HG03064 (cell line): ENCODE data around the gene MRC2.
"Not testable (repeated sequence)": the region's sequence is repeated elsewhere in the genome, so short reads cannot be mapped to it uniquely, and the experiment has no call there.

ENCODE experiments used
- ATAC-seq: cut with Tn5 transposase; IDR thresholded peaks from one replicate; pipeline ENCODE4 v1.9.1; 2021; ENCODE audit warnings: low read depth; ENCODE audit not compliant: unreplicated experiment

MRC2 gene

GRCh38 chr17:62696726-62697490 is 69.4 kb downstream of the MRC2 start:
- no peak for ATAC-seq

GRCh38 chr17:62698459-62698858 is 71.0 kb downstream of the MRC2 start:
- ATAC-seq, result not testable (repeated sequence)

DNA sequence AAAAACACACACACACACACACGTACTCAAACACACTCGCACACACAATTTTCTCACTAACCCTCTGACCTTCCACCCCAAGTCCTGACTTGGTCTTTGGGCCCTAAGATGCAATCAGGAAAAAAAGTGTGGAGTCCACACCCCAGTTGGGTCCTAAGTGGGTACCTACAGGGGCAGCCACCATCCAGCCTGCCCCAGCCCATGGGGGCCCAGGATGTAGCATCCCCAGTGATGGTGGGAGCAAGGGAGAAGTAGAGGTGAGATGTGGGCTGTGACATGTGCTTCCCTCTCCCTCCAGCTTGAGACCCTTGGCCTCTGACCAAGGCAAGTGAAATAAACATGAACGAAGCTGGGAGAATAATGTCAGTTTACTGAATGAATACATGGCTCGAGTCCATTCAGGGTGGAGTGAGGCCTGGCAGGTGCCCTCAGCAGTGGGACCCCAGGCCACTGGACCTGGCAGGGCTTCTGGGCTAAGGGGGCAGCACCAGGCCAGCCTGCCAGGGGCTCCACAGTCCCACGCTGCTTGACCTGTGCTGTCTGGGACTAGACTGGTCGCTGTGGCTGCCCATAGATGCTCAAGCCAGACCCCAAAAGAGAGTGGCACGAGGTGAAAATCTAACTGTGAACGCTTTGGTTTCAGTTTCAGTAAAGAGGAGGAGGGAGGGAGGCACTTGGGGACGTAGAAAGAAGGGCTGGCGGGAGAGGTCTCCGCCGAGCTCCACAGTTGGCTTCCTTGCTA is 73.7 kb downstream of the MRC2 start:
- ATAC-seq, result no peak

DNA sequence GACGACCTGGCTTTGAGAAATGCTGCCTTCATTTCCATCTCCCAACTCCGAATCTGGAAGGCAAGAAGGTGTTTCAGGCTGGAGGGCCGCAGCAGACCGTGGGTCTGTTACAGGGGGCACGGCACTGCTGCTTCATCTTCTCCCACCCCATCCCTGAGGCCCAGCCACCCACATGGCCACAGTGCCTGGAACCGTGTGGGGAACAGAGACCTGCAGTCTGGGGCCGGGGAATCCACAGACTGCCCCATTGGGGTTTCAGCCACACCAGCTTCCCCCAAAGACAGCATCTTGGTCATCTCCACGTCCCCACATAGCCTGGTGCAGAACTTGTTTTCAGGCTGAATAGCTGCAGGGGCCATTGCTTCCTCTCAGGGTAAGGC is 74.2 kb downstream of the MRC2 start:
- ATAC-seq, result no peak

DNA sequence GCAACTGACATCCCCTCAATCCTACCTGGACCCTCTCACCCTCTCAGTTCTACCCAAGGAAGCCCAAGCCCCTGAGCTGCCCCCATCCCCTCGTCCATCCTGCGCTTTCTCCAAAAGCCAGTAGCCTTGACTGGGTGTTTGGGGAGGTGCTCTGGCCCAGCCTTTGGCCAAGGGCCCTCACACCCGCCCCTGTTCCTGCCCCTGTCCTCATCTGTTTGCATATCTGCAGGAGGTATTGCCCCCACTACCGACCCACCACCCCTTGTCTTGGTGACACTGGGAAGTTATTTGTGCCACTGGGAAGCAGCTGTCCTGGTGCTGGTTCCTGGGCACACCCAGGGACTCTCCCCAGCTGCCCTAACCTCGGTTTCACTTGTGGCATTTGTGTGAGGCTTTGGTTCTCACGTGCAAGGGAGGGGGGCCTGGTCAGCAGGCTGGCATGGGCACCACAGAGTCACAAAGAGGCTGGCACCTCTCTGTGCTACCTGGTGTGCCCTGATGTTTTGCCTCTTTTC is 75.3 kb downstream of the MRC2 start:
- no peak for ATAC-seq

DNA sequence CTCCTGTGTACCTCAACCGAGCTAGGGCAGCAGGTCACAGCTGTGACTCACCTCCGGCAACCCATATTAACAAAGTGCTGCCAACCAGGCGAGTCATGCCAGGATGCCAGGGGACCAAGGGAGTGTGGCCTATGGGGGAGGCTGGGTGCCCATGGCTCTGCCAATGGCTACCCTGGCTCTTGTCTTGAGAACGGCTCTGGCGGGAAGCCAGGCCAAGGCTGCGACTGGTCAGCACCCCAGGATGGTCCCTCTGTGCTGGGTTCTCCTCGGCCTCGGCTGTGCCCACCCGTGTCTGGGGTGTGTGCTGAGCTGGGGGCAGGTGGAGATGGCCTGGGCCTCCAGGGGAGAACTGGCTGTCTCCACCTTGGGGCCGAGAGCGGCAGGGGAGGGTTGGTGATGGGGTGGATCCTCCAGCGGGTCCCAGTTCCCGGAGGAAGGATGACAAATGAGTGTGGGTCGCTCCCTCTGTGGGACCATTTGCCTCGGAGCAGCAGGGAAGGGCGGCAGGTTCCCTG is 75.8 kb downstream of the MRC2 start:
- ATAC-seq, result no peak

GRCh38 chr17:62703776-62704380 is 76.4 kb downstream of the MRC2 start:
- peak; percentile 90 for ATAC-seq

- peak; percentile 10 for ATAC-seq
Measured at GRCh38 chr17:62704381-62704971, 77.0 kb downstream of the MRC2 start.

DNA sequence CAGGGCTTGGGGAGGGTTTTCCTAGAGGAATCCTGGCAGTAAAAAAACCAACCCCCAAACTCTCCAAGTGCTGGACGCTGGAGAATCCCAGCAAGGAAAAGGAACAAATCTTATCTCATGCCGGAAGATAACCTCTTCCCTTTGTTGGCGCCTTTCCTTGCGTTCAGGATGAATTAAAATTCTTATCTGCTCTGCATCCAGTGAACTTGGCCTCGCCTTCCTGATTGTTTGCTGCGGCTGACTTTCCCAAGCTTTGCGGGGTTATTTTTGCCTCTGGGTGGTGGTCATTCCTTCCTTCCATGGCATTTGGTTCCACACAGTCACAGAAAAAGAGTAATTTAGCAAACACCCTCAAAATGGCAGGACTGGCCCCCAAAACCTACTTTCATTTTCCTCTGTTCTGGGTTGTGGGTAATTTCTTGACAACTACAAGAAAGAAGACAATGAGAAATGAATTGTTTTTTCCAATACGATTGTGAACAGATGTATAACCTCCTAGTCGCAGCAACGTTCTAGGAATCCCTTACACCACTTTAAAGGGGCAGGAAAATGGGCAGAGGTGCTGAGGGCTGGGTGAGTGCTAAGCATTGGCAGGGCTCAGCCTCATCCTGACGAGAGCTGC is 77.8 kb downstream of the MRC2 start:
- no peak for ATAC-seq

- no peak for ATAC-seq
Measured at GRCh38 chr17:62705778-62706597, 78.5 kb downstream of the MRC2 start.

DNA sequence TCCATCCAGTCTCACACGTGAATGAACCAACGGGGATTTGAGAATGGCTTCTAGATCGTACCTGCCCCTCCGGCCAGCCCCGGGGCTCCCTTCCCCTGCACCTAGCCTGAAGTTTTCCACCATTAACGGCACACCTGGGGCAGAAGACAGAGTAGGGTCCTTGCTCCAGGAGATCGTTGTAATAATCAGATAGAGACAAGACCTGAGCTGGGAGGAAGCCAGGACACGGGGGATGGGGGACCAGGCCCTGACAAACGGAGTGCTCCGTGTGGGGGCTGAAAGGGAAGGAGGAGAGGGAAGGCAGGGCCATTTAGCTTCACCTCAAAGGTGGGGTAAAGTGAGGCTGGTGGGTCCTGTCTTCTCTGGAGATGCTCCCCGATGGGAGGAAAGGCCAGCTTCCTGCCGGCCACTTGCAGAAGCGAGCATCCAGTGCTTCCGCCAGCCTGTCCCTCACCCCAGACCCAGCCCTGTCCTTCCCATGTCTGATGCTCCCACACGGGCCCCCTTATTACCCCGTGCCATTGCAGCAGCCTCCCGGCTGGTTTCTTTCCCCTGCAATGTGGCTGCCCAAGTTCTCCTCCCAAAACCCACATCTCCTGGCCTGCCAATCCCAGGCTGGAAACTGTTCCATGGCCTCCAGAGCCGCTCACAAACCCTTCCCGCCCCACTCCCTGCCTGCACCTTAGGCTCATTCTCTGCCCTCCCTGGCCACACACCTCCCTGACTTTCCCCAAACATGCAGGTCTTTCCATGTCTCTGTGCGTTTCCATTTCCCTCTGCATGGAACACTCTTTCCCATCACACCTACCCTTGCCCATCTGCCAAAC is 79.3 kb downstream of the MRC2 start:
- ATAC-seq, result no peak

- no peak for ATAC-seq
Measured at GRCh38 chr17:62707425-62707739, 79.9 kb downstream of the MRC2 start.

DNA sequence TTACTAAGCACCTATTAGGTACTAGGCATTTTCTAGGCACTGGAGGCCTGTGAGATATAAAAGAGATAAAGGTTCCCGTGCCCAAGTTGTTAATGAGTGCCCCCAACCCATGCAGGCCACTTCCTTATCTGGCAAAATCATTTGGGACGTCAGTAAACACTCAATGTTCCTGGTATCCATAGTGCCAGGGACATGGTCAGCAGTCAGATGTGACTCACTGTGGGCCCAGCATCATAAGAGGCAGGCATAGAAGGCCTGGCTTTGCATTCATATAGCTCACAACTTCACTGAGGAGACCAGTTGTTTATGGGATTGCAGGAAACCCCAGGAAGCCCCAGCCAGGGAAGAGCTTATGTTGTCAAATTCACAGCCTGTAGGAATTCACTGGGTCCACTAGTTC is 81.1 kb downstream of the MRC2 start:
- no peak for ATAC-seq

DNA sequence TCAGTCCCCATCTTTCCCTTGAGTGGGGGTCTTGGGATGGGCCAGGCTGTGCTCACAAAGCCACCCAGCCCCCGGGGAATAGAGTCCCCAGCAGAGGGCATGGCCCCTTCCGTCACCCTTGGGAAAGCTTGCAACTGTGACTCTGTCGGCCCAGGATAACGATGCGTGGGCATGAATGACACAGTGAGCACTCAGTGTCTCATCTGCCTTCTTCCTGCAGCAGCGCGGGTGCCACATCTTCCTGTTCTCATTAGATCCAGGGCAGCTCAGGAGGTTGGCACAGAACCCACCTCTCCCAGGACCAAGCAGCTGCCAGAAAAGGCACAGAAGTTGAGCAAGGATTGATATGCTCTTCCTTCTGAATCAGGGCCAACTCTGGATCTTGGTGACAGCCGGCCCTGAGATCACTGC is 84.7 kb downstream of the MRC2 start:
- ATAC-seq, result no peak

DNA sequence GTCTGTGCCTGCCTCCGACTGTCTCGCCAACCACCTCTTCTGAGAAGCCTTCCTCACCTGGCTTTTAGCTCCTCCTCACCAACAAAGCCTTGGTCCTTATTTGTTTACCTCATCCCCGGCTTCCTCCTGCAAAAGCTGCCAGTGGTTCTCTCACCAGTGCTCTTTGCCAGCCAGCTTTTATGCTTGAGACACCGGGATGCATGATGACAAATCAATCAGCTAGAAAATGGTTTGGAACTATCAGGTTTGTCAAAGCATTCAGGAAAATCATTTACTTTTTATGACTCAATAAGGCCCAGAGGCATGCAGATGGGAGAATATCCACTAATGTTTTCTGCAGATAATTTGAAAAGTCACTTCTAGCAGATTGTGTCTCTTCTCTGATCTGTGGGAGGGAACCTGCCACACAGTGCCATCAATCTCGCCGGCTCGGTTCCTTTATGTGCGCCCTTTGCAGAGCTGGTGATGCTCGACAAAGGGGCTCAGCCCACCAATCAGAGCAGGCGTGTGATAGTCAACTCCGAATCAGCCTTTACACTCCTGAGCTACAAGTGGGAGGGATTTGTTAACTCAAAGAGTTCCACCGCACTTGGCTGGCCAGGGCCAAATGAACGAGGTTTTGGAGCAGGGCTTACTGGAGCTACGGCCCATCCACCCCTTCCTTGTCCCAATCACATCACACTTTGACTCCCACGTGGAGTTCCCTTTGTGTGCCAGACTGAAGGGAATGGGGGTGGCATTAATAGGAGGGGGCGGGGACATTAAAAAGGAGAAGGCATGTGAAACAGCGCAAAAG is 85.8 kb downstream of the MRC2 start:
- no peak for ATAC-seq

DNA sequence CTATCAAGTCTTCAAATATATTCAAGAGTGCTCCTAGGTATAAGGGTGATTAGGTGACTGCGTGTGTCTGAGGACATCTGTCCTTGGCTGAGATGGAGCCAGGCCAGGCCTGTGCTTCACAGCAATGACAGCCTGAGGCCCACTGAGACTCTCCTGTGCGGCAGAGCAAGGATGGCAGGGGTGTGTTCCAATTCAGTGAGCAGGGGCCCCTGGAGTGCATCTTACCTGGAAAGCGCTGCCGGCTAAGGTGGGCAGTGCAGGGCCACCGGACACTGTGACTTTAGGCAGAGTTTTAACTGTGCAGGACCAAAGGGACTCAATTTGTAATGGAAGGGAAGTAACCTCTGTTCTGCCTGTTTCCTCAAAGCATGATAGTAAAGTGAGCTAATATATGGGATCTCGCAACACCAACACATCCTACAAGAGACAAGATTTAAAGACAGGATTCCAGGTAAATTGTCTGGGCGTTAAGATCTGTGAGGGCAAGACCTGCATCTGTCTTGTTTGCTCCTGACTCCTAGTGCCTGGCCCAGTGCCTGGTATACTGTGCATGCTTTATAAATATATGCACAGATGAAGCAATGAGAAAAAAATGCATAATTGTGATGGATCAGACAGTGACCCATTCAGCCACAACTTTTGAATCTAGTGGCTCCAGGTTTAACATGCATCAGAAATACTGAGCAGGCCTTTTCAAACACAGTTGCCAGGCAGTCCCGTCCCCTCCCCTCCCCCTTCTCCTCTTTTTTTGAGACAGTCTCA is 86.7 kb downstream of the MRC2 start:
- no peak for ATAC-seq

DNA sequence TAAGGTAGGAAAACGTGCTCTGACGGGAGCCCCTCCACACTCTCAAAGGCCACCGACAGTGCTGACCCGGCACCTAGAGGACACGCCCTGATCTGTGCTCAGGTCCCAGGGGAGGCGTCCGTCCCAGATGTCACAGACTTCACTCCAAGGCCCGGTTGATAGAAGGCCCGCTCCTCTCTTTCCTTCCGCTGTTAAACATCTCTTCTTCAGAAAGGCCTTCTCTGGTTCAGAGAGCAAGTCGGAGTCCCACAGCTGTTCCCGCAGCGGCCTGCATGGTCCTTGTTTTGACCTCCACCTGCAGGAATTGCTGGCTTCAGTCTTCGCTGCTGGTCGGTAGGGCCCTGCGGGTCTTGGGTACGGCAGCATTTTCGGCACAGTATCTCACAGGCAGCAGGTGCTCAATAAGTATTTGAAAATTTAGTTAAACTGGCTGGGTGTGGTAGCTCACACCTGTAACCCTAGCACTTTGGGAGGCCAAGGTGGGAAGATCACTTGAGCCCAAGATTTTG is 88.5 kb downstream of the MRC2 start:
- no peak for ATAC-seq
